SK-N-SH treated with all-trans-retinoic acid at 6 μM for 48 hours (cell line): Measurements from ENCODE around the gene ADAMTS17.

Experiments
- ARNTL ChIP-seq: fragments of 450-650 bp; formaldehyde crosslinking; IDR thresholded peaks from 2 replicates; pipeline ENCODE4 v1.5.0; 2020; ENCODE audit warnings: low read depth, mild to moderate bottlenecking, moderate library complexity, borderline replicate concordance
- BACH2 ChIP-seq: fragments of 250-450 bp; sonication (Bioruptor Pico); IDR thresholded peaks from 2 replicates; pipeline ENCODE4 v1.9.0; 2021; ENCODE audit warnings: mild to moderate bottlenecking, borderline replicate concordance
- CREB5 ChIP-seq: fragments of 250-450 bp; sonication (Bioruptor Pico); IDR thresholded peaks from 2 replicates; pipeline ENCODE4 v1.5.1; 2020; ENCODE audit warnings: low read depth, mild to moderate bottlenecking, moderate library complexity
- CSDC2 ChIP-seq: fragments of 250-450 bp; sonication (Bioruptor Pico); IDR thresholded peaks from 2 replicates; pipeline ENCODE4 v1.5.0; 2020; ENCODE audit warnings: mild to moderate bottlenecking, moderate library complexity
- CSRNP3 ChIP-seq: fragments of 250-450 bp; sonication (Bioruptor Pico); IDR thresholded peaks from 2 replicates; pipeline ENCODE4 v1.5.1; 2021; ENCODE audit warnings: mild to moderate bottlenecking, moderate library complexity
- GLIS3 ChIP-seq: fragments of 250-450 bp; sonication (Bioruptor Pico); IDR thresholded peaks from 2 replicates; pipeline ENCODE4 v1.5.0; 2020; ENCODE audit warnings: mild to moderate bottlenecking, moderate library complexity
- ISL1 ChIP-seq: fragments of 250-450 bp; sonication (Bioruptor Pico); IDR thresholded peaks from 2 replicates; pipeline ENCODE4 v2.1.2; 2022; ENCODE audit warnings: mild to moderate bottlenecking, moderate library complexity
- OSR1 ChIP-seq: fragments of 250-450 bp; sonication (Bioruptor Pico); IDR thresholded peaks from 2 replicates; pipeline ENCODE4 v1.8.0; 2022; ENCODE audit warnings: moderate library complexity, mild to moderate bottlenecking, inconsistent platforms
- PATZ1 ChIP-seq: fragments of 250-450 bp; sonication (Bioruptor Pico); IDR thresholded peaks from 2 replicates; pipeline ENCODE4 v1.8.0; 2020; ENCODE audit warnings: mild to moderate bottlenecking, moderate library complexity, borderline replicate concordance
- POU6F1 ChIP-seq: fragments of 250-450 bp; sonication (Bioruptor Pico); IDR thresholded peaks from 2 replicates; pipeline ENCODE4 v1.8.0; 2021; ENCODE audit warnings: low read depth, mild to moderate bottlenecking, moderate library complexity, borderline replicate concordance
- RARB ChIP-seq: fragments of 250-450 bp; sonication (Bioruptor Pico); IDR thresholded peaks from 2 replicates; pipeline ENCODE4 v1.8.0; 2021; ENCODE audit warnings: mild to moderate bottlenecking, moderate library complexity
- SNAI2 ChIP-seq: fragments of 250-450 bp; sonication (Bioruptor Pico); IDR thresholded peaks from 2 replicates; pipeline ENCODE4 v1.5.0; 2020; ENCODE audit warnings: mild to moderate bottlenecking, moderate library complexity
- ZFP30 ChIP-seq: fragments of 450-650 bp; formaldehyde crosslinking; IDR thresholded peaks from 2 replicates; pipeline ENCODE4 v1.5.0; 2022; ENCODE audit warnings: mild to moderate bottlenecking, moderate library complexity
- ZNF565 ChIP-seq: fragments of 450-650 bp; formaldehyde crosslinking; conservative IDR thresholded peaks from 2 replicates; pipeline ENCODE4 v1.5.0; 2020; ENCODE audit warnings: low read depth, mild to moderate bottlenecking, moderate library complexity

- TF ChIP-seq SNAI2 (no peak), CSDC2 (no peak), PATZ1 (no peak), POU6F1 (CRISPR knock-in tag) (no peak), BACH2 (CRISPR knock-in tag) (no peak), CREB5 (CRISPR knock-in tag) (no peak), ZNF565 (no peak), ZFP30 (CRISPR knock-in tag) (no peak), RARB (no peak), OSR1 (CRISPR knock-in tag) (no peak), CSRNP3 (no peak), ISL1 (no peak), ARNTL (CRISPR knock-in tag) (no peak), GLIS3 (CRISPR knock-in tag) (no peak)
These were observed 324.6 kb downstream of the ADAMTS17 start for GRCh38 chr15:100017140-100017539.
